PC-9 (cell line): Measurements from ENCODE around the gene MAD2L1. TPM values are rescaled to one million over a fixed set of nuclear protein-coding genes. Genes with fewer than 3 reads are reported as not detected.

Experiments used
- BruUV-seq: library from RNA; stranded (reverse); fragments of 400-500 nt; replicated peaks from 2 replicates; lab custom pipeline; 2021; lab: Mats Ljungman, UMichigan
- CTCF ChIA-PET: fragments of 300-600 bp; sonication (Branson Sonifier 250); formaldehyde crosslinking; loops from one replicate; lab custom pipeline; 2022; ENCODE audit warnings: antibody characterized with exemption; lab: Charles Lee
- POLR2A ChIA-PET: fragments of 300-600 bp; sonication (Branson Sonifier 250); formaldehyde crosslinking; loops from one replicate; lab custom pipeline; 2022; ENCODE audit warnings: antibody characterized with exemption; ENCODE audit not compliant: unreplicated experiment; lab: Charles Lee
- DNase-seq, 2 experiments: peaks; one replicate each; pipeline versions ENCODE4 v3.0.0 to v3.0.0-alpha.2; 2015 to 2022; ENCODE audit warnings: mixed read lengths in 1 of 2
- H2AFZ ChIP-seq: fragments of 200-600 bp; sonication (generic); 2 replicates; pipeline ENCODE4 v1.8.1; 2017; ENCODE audit warnings: antibody characterized with exemption
- H3F3A ChIP-seq: fragments of 200-600 bp; sonication (generic); 2 replicates; pipeline ENCODE4 v1.8.1; 2017; ENCODE audit warnings: antibody characterized with exemption, mild to moderate bottlenecking, low read depth; ENCODE audit not compliant: insufficient read depth
- H3K27ac ChIP-seq: fragments of 200-600 bp; sonication (generic); 2 replicates; pipeline ENCODE4 v1.6.1; 2016; ENCODE audit warnings: mixed run types
- H3K27me3 ChIP-seq: fragments of 200-600 bp; sonication (generic); 2 replicates; pipeline ENCODE4 v1.6.1; 2016; ENCODE audit warnings: low read depth, mixed run types; ENCODE audit not compliant: insufficient read depth
- H3K36me3 ChIP-seq: fragments of 200-600 bp; sonication (generic); 2 replicates; pipeline ENCODE4 v1.6.1; 2016; ENCODE audit warnings: low read depth, mixed run types
- H3K4me1 ChIP-seq: fragments of 200-600 bp; sonication (generic); replicated peaks from 2 replicates; pipeline ENCODE4 v1.6.1; 2016; ENCODE audit warnings: mixed run types; ENCODE audit not compliant: insufficient read depth
- H3K4me2 ChIP-seq: fragments of 200-600 bp; sonication (generic); 2 replicates; pipeline ENCODE4 v1.6.1; 2017; ENCODE audit warnings: mixed run types
- H3K4me3 ChIP-seq: fragments of 200-600 bp; sonication (generic); 2 replicates; pipeline ENCODE4 v1.6.1; 2016; ENCODE audit warnings: mixed run types
- H3K79me2 ChIP-seq: fragments of 200-600 bp; sonication (generic); 2 replicates; pipeline ENCODE4 v1.6.1; 2017; ENCODE audit warnings: low read depth, mixed run types
- H3K9me2 ChIP-seq: fragments of 200-600 bp; sonication (generic); 2 replicates; pipeline ENCODE4 v1.8.1; 2017; ENCODE audit warnings: mild to moderate bottlenecking; ENCODE audit not compliant: insufficient read depth
- H3K9me3 ChIP-seq: fragments of 200-600 bp; sonication (generic); 2 replicates; pipeline ENCODE4 v1.8.1; 2016; ENCODE audit warnings: low read depth; ENCODE audit not compliant: insufficient read depth
- H4K20me1 ChIP-seq: fragments of 200-600 bp; sonication (generic); 2 replicates; pipeline ENCODE4 v1.8.1; 2017; ENCODE audit not compliant: insufficient read depth
- EZH2 ChIP-seq: fragments of 200-600 bp; sonication (generic); IDR thresholded peaks from 2 replicates; pipeline ENCODE4 v1.8.0; 2017; ENCODE audit warnings: antibody characterized with exemption, low read depth
- intact Hi-C: fragments of 100-400 bp; cut with micrococcal nuclease; formaldehyde crosslinking; loops from one replicate; pipeline ENCODE4 v1.10.0; 2022; ENCODE audit not compliant: unreplicated experiment
- total RNA-seq: library from RNA; stranded (reverse); gene quantifications from 2 replicates; pipeline ENCODE4 v1.2.3, GENCODE V29; 2021
- TF ChIP-seq, protein P1 (sequence below): fragments of 200-600 bp; sonication (generic); conservative IDR thresholded peaks from 2 replicates; pipeline ENCODE4 v1.6.1; 2017; ENCODE audit warnings: mixed run types, antibody characterized with exemption, mild to moderate bottlenecking, moderate library complexity

Gene MAD2L1
- total RNA-seq, 1 experiment from 2014 or later: 34.4 TPM

DNA sequence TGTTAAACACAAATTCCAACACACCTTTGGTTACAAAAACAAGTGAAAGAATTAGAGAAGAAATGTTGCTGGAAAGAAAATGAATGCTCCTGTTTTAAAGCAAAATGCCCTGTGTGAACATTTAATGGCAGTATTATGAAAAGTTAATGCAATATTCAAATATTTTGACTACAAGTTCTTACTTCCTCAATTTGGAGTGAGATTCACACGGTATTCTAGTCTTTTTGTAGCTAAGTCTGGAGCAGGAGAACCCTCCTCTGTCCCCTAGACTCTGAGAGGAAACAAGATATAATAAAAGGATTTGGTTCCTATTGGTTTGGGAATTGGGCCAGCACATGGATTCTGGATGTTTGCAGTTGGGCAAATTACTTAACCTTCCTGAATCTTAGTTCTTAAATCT is 12.7 kb downstream of the MAD2L1 start:
- BruUV-seq: no TSS peak

DNA sequence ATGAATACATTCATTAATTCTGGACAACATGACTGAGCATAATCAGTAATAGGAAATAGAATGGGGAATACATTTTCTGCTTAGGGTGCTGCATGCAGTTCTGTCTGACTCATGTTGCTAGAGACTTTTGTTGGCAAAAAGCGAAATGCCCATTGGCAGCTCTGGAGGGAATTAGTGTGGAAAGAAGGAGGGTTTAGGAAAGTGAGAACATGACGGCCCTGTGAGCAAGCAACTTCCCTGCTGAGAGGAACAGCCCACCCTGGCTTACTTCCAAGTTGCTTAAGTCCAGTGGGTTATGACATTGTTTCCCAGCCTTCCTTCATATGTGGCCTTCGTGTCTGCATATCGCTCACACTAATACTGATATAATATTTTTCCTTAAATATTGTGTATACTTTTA is 13.8 kb downstream of the MAD2L1 start:
- Histone ChIP-seq H3K79me2 (no peaks in the 10 kb centered on the region), H3F3A (0 out of 2 replicates have a peak, but pooled peaks cover 3% of the 10 kb centered on the region), H3K36me3 (no peaks in the 10 kb centered on the region), H3K4me3 (no peak overlapping the region), H3K4me1 (no peaks in the 10 kb centered on the region), H4K20me1 (no peaks in the 10 kb centered on the region), H2AFZ (no peak overlapping the region), H3K9me2 (no peaks in the 10 kb centered on the region), H3K27me3 (no peaks in the 10 kb centered on the region), H3K4me2 (no peak overlapping the region), H3K9me3 (no peaks in the 10 kb centered on the region), H3K27ac (no peak overlapping the region)
- intact Hi-C loops: loop anchor here (5.0 to 10.0 kb wide), 2 partner anchors 568 to 1071 kb away; no protein-coding TSS in a partner anchor
- ChIA-PET CTCF (no interaction called here), POLR2A (interaction anchor here (0.7 kb wide), 1 partner anchor 453 kb away, joined by 4 read pairs; no protein-coding TSS in a partner anchor)
- no peak for TF ChIP-seq EZH2
- TF ChIP-seq, protein P1, sequence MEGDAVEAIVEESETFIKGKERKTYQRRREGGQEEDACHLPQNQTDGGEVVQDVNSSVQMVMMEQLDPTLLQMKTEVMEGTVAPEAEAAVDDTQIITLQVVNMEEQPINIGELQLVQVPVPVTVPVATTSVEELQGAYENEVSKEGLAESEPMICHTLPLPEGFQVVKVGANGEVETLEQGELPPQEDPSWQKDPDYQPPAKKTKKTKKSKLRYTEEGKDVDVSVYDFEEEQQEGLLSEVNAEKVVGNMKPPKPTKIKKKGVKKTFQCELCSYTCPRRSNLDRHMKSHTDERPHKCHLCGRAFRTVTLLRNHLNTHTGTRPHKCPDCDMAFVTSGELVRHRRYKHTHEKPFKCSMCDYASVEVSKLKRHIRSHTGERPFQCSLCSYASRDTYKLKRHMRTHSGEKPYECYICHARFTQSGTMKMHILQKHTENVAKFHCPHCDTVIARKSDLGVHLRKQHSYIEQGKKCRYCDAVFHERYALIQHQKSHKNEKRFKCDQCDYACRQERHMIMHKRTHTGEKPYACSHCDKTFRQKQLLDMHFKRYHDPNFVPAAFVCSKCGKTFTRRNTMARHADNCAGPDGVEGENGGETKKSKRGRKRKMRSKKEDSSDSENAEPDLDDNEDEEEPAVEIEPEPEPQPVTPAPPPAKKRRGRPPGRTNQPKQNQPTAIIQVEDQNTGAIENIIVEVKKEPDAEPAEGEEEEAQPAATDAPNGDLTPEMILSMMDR: no peak
- no peak for DNase-seq
- no TSS peak for BruUV-seq

More for the DNA sequence above, 12.7 kb downstream of the MAD2L1 start:
- ChIA-PET POLR2A (no interaction called here), CTCF (no interaction called here)
- no peaks in the 10 kb centered on the region for H3K4me1 ChIP-seq
- no peaks in the 10 kb centered on the region for H3K9me2 ChIP-seq
- peaks cover 2% of the 10 kb centered on the region; the same call in 1 of the 2 replicates for H3K36me3 ChIP-seq
- H3K4me3 ChIP-seq: no peak overlapping the region
- no peaks in the 10 kb centered on the region for H3K9me3 ChIP-seq
- no peak for DNase-seq
- no peak overlapping the region for H2AFZ ChIP-seq
- no peak overlapping the region for H3K27ac ChIP-seq
- TF ChIP-seq, protein P1: no peak
- no peak for TF ChIP-seq EZH2
- H3K4me2 ChIP-seq: no peak overlapping the region
- no peaks in the 10 kb centered on the region for H3K27me3 ChIP-seq
- no peaks in the 10 kb centered on the region for H4K20me1 ChIP-seq
- H3K79me2 ChIP-seq: no peaks in the 10 kb centered on the region
- 0 out of 2 replicates have a peak, but pooled peaks cover 3% of the 10 kb centered on the region for H3F3A ChIP-seq
- intact Hi-C loops: loop anchor here (5.0 to 10.0 kb wide), 2 partner anchors 569 to 1072 kb away; no protein-coding TSS in a partner anchor

DNA sequence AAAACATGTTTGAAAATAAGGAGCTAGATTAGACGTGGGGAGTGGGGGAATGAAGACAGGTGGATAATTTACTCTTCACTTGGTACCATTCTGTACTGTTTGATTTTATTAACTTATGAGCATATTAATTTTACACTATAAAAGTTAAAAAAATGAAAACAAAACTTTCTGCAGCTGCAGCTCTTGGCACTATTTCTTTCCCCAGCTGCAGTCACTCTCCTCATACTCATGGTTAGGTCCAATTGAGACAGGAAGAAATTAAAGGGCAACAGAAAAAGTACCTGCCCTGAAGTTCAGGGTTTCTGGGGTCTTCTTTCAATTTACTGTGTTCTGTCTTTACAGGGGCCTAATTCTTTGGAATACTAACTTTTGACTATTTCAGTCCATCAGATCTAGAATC is 15.4 kb downstream of the MAD2L1 start:
- Histone ChIP-seq H4K20me1 (no peaks in the 10 kb centered on the region), H3K4me2 (no peak overlapping the region), H3K9me3 (no peaks in the 10 kb centered on the region), H3K27ac (no peak overlapping the region), H3K79me2 (no peaks in the 10 kb centered on the region), H3K9me2 (no peaks in the 10 kb centered on the region), H3K4me1 (no peaks in the 10 kb centered on the region), H3K27me3 (no peaks in the 10 kb centered on the region), H3K36me3 (no peaks in the 10 kb centered on the region), H2AFZ (no peak overlapping the region), H3F3A (no peaks in the 10 kb centered on the region), H3K4me3 (no peak overlapping the region)
- no peak for DNase-seq
- POLR2A ChIA-PET: no interaction called here
- intact Hi-C loops: loop anchor here (2.0 to 10.0 kb wide), 3 partner anchors 492 to 1069 kb away; no protein-coding TSS in a partner anchor
- no TSS peak for BruUV-seq
- CTCF ChIA-PET: interaction anchor here (0.6 kb wide), 1 partner anchor 216 kb away, joined by 11 read pairs; no protein-coding TSS in a partner anchor
- TF ChIP-seq, protein P1: no peak
- no peak for TF ChIP-seq EZH2
